SU-DHL-6 (cell line): Measurements from ENCODE around the gene NNMT.

Source experiments
- EZH2phosphoT487 ChIP-seq: fragments of 200-600 bp; sonication (generic), shearing (Covaris generic); conservative IDR thresholded peaks from 2 replicates; pipeline ENCODE4 v1.6.1; 2018; ENCODE audit warnings: mild to moderate bottlenecking, antibody characterized with exemption, low read length, moderate library complexity, mixed read lengths
- TF ChIP-seq, protein P1 (sequence below): fragments of 200-600 bp; sonication (generic); IDR thresholded peaks from one replicate; pipeline ENCODE4 v1.5.1; 2017; ENCODE audit warnings: antibody characterized with exemption, mild to moderate bottlenecking, low read length, moderate library complexity; ENCODE audit not compliant: insufficient read depth, poor library complexity, severe bottlenecking

DNA sequence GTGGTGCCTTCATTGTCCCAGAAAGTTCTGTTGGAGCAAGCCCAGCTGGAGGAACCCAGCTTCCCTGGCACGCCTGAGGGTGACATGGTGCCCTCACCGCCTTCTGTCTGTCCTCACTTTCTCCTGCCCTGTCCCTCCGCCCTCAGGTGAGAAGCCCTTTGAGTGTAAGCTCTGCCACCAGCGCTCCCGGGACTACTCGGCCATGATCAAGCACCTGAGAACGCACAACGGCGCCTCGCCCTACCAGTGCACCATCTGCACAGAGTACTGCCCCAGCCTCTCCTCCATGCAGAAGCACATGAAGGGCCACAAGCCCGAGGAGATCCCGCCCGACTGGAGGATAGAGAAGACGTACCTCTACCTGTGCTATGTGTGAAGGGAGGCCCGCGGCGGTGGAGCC lies 46.0 kb upstream of the NNMT start:
- TF ChIP-seq, protein P1, sequence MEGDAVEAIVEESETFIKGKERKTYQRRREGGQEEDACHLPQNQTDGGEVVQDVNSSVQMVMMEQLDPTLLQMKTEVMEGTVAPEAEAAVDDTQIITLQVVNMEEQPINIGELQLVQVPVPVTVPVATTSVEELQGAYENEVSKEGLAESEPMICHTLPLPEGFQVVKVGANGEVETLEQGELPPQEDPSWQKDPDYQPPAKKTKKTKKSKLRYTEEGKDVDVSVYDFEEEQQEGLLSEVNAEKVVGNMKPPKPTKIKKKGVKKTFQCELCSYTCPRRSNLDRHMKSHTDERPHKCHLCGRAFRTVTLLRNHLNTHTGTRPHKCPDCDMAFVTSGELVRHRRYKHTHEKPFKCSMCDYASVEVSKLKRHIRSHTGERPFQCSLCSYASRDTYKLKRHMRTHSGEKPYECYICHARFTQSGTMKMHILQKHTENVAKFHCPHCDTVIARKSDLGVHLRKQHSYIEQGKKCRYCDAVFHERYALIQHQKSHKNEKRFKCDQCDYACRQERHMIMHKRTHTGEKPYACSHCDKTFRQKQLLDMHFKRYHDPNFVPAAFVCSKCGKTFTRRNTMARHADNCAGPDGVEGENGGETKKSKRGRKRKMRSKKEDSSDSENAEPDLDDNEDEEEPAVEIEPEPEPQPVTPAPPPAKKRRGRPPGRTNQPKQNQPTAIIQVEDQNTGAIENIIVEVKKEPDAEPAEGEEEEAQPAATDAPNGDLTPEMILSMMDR = no peak
- TF ChIP-seq EZH2phosphoT487 = no peak
